NCI-H524 (cell line): Measurements from ENCODE around the gene RELB.

Experiments
- DNase-seq, 2 experiments: peaks; one replicate each; lab custom pipeline; 2025; lab: John Stamatoyannopoulos, UW

The RELB gene

DNA sequence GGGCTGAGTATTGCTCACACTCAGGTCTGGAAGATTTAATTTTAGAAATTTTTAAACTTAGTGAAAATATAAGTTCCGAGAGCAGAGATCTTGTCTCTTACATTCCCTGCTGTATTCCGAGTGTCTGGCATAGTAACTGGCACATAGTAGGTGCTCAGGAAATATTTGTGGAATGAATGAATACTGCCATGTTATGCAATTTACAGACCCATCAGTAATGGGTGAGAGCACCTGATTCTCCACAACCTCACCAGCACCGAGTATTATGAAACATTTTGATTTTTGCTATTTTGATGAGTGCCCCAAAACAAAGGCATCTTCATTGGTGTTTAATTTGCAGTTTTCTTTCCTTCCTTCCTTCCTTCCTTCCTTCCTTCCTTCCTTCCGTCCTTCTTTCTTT lies 21.8 kb downstream of the RELB start:
- DNase-seq = no peak

DNA sequence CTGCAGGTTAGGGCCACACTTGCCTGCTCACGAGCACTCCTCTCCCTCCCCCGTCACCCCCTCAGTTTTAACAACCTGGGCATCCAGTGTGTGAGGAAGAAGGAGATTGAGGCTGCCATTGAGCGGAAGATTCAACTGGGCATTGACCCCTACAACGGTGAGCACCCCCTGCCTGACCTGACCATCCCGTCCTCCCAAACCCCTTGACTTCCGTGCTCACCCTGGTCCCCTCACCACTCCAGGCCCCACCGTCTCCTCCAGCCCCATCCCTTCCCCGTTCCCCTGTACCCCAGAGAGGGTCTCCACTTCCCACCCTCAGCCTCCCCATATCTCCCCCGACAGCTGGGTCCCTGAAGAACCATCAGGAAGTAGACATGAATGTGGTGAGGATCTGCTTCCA lies 24.0 kb downstream of the RELB start:
- no peak for DNase-seq

DNA sequence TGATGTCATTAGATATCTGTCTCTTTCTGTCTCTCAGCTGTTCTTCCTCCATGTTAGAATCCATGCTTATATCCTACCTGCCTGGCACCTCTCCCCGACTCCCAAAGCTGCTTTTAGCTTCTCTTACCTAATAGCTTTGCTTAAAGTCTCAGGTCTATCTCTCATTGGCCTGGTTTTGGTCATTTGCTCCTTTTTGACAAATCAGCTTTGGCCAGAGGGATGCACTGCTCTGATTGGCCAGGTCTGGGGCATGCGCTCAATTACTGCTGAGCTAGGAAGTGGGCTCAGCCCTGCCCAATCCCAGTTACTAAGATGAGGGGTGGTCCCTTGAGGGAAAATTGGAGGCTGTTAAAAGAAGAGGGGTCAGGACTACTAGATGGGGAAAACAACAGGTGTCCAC lies 26.1 kb downstream of the RELB start:
- DNase-seq = no peak

DNA sequence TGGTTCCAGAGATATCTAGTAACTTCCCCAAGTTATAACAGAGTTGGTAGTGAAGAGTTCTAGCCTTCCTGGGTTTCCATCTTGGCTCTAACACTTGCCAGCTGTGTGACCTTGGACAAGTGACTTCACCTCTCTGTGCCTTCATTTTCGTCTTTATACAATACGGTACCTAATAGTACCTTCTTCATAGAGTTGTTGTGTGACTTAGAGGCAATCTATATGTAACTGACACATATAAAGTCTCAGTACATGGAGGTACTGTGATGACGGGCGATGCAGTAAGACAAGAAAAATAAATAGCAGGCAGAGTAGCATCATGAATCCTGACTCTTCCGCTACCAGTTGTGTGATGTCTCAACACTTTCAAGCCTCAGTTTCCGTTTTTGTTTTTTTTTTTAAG lies 29.6 kb downstream of the RELB start:
- DNase-seq = no peak

DNA sequence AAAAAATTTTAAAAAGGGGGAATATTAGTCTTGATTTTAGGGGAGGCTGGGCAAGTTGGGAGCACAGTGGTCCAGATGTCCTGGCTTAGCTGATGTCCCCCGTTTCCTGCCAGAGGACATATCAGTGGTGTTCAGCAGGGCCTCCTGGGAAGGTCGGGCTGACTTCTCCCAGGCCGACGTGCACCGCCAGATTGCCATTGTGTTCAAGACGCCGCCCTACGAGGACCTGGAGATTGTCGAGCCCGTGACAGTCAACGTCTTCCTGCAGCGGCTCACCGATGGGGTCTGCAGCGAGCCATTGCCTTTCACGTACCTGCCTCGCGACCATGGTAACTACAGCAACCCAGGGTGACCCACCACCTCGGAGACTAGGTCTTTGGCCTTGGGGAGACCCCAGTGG lies 31.2 kb downstream of the RELB start:
- no peak for DNase-seq

DNA sequence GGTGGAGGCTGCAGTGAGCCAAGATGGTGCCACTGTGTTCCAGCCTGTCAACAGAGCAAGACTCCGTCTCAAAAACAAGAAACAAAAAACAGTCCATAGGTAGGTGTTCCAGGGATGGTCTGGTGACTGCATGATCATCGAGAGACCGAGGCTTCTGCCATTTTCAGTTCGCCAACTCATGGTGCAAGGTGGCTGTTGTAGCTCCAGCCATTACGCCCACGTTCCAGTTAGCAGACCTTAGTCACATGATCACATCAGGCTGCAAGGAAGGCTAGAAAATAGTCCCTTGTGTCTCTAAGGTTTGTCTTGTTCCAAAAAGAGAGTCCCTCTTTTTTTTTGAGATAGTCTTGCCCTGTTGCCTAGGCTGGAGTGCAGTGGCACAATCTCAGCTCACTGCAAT lies 34.5 kb downstream of the RELB start:
- DNase-seq = no peak

DNA sequence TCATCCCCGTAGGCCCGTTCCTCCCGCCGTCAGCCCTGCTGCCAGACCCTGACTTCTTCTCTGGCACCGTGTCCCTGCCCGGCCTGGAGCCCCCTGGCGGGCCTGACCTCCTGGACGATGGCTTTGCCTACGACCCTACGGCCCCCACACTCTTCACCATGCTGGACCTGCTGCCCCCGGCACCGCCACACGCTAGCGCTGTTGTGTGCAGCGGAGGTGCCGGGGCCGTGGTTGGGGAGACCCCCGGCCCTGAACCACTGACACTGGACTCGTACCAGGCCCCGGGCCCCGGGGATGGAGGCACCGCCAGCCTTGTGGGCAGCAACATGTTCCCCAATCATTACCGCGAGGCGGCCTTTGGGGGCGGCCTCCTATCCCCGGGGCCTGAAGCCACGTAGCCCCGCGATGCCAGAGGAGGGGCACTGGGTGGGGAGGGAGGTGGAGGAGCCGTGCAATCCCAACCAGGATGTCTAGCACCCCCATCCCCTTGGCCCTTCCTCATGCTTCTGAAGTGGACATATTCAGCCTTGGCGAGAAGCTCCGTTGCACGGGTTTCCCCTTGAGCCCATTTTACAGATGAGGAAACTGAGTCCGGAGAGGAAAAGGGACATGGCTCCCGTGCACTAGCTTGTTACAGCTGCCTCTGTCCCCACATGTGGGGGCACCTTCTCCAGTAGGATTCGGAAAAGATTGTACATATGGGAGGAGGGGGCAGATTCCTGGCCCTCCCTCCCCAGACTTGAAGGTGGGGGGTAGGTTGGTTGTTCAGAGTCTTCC lies 36.3 kb downstream of the RELB start:
- DNase-seq = no peak

DNA sequence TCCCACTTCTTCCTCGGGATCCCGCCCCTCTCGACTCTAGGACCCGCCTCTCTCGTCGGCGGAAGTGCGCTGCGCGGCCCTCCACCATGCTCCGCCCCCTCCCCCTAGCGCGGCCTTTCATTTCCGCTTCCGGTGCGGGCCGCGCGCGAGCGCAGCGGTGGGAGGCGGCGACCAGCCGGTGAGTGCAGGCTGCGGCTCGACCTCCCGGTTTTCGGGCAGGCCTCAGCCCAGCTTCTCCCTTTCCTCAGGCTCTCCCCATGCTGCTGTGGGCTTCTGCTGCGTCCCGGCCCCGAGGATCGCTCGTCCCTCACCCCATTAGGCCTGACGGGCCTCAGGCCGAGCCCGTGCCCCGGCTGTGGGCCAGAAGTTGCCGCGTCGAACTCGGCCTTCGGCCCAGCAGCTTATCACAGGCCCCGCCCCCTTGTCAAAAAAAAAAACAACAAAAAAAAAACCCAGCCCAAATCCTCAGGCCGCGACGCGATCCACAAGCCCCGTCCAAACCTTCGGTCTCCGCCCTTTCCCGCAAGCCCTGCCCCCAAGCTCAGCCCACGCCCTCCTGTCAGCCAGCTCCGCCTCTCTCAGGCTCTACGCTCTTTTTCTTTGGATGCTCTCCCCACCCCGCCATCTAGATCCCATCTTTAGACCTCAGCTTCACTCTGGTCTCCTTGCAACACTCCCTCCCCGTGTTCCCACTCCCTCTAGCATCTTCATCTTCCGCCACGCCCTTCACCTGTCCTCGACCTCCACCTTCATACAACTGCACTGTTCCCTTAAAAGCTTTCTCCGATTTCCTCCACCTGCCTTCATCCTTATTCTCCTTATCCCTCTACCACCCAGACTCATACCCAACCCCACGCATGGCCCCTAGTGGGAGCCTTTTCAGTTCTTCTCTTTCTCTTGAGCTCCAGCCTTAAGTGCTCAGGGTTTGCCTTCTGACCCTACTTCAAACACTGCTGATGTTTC lies 37.9 kb downstream of the RELB start, which contains the start of gene CLASRP:
Gene CLASRP (plus strand): TSS at position 115 of the 963 bp plus-strand sequence. CDS start 1,168 bp downstream, outside the sequence.
- peak; percentile 64 to 77 for DNase-seq

DNA sequence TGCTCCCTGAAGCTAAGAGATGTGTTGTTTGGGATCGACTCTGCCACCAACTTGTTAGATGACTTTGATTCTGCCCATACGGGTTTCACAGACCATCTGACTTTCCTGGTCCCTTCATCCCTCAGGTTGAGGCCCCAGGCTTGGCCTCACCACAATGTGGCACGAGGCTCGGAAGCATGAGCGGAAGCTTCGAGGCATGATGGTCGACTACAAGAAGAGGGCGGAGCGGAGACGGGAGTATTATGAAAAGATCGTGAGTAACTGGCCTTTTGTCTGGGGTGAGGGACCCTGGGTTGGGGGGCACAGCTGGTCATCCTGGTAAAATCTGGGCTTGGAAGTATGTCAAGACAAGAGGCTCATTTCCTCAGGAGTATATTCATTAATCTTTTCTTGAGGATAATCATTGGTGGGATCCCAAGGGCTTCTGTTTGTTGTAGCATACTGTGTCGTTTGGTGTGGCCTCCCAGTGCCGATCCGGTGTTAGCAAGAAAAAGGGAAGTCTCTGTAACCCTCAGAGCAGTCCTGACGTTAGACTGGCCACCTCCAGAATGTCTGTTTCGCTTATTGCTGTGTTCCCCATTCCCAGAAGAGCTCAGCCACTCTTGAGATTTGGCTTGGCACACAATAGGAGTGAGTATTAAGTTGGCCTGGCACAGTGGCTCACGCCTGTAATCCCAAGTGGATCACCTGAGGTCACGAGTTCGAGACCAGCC lies 39.0 kb downstream of the RELB start:
- no peak for DNase-seq

DNA sequence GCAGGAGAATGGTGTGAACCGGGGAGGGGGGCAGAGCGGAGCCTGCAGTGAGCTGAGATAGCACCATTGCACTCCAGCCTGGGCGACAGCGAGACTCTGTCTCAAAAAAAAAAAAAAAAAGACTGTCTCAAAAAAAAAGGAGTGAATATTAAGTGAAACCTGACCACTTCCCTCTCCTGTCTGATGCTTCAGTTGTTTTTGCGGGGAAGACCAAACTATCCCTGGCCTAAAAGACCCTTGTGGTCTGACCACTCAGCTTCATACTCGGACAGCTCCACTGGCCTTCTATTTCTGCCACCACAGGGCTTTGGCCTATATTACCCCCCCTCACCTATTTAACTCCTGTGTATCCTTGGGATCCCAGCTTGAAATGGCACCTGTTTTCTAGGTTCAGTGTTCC lies 39.9 kb downstream of the RELB start:
- DNase-seq = no peak

DNA sequence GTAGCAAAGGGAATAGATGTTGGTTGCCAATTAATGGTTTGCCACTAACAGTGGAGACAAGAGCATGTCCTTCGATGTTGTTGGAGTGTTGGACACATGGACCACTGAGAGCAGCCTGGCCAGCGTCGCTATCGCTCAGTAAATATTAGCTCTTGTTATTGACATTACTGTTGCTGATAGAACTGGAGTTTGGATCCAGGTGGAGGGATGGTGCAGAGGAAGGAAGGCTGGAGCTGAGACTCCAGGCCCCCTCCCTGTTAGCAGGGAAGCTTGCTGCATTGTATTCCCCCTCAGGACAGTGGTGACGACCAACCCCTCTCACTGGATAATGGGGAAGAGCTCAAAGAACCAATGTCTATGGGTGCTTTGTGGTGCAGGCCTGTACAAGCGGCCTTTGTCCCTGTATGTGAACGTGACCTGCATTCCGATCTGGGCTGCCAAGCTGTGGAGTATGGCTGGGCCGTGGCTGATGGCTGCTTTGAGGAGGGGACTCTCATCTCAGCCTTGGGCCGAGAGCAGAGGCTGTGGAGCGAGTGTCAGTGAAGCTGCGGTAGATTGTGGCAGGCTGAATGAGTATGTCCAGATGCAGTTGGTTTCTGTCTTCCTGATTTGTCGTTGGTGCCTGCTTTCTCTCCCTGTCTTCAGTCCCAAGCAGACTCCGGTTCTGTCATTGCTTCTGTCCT lies 44.5 kb downstream of the RELB start:
- no peak for DNase-seq

DNA sequence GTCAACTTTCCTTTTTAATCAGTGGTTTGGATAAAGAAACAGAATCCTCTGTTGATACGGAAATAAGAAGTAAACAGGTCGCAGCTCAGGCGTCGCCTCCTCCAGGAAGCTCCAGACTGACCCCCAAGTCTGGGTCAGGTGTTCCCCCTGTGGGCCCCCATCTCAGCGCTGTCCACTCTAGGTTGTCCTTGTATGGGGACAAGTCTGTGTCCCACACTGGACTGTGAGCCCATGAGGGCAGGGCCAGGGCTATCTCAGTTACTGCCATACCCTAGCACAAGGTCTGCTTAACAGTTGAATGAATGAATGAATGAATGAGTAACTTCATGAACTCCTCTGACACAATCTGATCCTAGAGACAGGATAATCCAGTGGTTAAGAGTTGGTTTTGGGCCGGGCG lies 45.1 kb downstream of the RELB start:
- no peak for DNase-seq

DNA sequence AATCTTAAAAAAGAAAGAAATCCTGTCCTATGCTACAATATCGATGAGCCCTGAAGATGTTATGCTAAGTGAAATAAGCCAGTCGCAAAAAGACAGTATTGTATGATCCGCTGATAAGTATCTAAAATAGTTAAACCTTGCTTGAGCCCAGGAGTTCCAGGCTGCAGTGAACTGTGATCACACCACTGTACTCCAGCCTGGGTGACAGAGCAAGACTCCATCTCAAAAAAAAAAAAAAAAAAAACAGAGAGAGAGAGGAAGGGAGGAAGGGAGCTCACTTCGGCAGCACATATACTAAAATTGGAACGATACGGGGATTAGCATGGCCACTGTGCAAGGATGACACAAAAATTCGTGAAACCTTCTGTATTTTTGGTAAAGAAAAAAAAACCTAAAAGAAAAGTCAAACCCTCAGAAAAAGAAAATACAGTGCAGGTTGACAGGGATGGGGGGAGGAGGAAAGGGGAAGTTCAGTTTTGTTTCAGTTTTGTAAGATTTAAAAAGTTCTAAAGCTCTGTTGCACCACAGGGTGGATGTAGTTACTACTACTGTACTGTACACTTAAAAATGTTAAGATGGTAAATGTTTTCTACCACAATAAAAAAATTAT lies 46.0 kb downstream of the RELB start:
- DNase-seq = no peak

DNA sequence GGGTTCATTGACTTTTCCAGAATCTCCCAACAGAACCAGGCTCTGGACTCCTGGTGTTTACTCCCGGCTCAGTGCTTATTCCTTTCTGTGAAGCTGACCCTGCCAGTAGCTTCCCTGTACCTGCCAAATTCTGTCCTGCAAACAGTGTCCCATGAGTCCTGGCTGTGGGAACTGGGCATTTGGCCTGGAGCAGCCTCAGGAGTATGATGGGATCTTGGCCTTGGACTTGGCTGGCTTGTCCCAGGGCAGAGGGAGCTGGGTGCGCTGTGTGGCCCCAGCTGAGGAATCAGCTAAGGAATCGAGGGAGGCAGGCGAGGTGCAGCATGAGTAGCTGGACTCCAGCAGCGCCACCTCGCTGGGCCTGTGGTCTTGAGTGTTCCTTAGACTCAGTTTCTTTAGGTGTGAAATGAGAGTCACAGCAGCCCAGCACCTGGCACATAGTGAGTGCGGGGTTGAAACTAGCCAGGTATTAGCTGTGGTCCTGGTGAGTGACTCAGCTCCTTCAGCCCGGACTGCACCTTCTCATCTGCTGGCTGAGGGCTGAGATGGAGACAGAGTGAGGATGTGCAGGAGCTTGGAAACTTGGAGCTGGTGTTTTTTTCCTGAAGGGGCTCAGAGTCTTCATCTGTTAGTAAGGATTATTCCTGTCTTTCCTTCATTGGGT lies 47.9 kb downstream of the RELB start:
- no peak for DNase-seq

DNA sequence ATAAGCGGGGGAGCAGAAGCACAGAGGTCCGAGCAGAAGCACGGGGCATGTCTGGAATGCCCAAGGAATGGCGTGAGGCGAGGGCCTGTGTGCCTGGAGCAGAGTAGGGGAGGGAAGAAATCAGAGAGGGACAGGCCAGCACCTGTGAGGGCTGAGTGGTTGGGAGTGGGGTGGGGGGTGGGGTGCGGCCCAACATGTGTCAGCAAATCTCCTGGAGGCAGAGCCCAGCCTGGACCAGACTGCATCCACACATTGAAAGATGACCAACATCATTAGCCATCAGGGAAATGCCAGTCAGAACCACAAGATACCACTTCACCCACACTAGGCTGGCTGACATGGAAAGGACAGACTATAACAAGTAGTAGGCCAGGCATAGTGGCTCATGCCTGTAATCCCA lies 48.8 kb downstream of the RELB start:
- no peak for DNase-seq

DNA sequence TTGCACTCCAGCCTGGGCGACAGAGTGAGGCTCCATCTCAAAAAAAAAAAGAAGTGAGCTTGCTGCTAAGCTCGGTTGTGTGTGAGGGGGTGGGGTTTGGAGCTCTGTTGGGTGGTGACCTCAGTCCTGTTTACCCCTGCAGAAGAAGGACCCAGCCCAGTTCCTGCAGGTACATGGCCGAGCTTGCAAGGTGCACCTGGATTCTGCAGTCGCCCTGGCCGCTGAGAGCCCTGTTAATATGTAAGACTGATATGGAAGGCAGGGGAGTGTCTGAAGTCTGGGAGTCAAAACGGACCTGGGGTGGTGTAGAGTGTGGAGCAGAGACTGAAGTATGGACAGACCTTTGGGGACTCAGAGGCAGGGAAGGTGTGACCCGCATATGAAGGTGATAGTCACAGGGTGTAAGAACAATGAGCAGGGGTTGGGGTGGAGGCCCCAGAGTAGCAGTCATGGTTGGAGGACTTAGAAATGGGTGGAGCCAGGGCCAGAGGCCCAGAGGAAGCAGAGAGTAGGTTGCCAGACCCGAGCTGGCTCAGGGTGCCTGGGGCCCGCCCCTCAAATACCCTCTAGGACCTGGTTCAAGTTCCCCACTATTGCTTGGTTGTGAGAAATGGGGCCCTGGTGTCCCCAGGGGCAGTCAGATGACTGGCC lies 50.8 kb downstream of the RELB start:
- DNase-seq = no peak

DNA sequence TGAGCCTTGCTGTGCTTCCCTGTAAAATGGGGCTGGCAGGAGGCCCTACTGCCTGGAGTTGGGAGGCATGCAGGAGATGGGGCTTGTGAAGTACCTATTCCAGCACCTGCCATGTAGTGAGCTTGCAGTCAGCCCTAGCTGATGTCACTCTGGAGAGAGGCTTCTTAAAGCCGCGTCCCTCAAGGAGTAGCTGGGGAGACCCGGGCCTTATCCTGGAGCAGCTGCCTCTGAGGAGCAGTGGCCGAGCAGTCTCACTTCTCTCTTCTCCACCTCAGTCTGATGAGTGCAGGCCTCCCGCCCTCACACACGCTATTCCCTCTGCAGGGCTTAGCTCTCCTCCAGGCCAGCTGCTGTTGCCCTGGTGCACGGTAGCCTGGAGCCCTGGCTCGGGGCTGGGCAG lies 55.6 kb downstream of the RELB start:
- DNase-seq = no peak

DNA sequence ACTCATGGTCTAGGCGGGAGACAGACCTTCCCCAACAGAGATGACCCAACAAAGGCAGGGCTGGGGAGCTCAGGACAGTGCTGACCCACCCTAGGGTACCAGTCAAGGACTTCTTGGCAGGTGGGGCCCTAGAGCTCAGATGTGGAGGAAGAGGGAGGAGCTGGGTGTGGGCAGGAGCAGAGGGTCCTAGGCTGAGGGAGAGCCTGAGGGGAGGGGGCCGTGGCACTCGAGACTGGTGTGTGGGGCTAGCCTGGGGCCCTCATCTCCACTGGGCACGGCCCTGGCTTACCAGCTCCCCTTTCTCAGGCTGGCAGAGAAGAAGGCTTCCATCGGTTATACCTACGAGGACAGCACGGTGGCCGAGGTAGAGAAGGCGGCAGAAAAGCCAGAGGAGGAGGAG lies 56.2 kb downstream of the RELB start:
- DNase-seq = no peak

DNA sequence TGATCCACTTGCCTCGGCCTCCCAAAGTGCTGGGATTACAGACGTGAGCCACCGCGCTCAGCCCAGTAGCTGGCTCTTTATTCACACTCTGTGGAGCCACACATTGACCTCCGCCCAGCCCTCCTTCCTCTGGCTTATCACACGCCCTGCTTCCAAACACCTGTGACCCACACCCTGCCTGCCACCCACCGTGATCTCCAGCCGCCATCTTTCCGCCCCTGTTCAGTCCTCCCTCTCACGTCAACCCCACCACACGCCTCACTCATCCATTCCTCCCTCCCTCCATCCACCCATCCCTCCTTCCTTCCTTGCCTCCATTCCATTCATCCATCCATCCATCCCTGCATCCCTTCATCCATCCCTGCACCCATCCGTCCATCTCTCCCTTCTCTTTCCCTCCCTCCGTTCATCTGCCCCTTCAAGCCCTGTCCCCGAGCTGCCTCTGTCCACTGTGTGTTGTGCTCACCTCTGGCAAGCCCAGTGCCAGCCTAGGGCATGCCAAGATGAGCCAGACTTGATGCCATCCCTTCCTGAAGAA lies 57.4 kb downstream of the RELB start:
- DNase-seq = no peak
